Brain microvascular endothelial cell (primary cell): Measurements from ENCODE around the gene FOXK1.
A peak's percentile ranks its signal among the peaks of the same experiment; 100 is the strongest.

Source experiments
- DNase-seq: peaks from one replicate; pipeline ENCODE4 v3.0.0-alpha.2; 2020
- H3K27ac ChIP-seq: fragments of 250-450 bp; sonication (Bioruptor Pico); 2 replicates; pipeline ENCODE4 v1.5.1; 2020; ENCODE audit warnings: mild to moderate bottlenecking, moderate library complexity
- H3K27me3 ChIP-seq: fragments of 250-450 bp; sonication (Bioruptor Pico); replicated peaks from 2 replicates; pipeline ENCODE4 v1.5.1; 2020; ENCODE audit warnings: mild to moderate bottlenecking
- H3K36me3 ChIP-seq: fragments of 250-450 bp; sonication (Bioruptor Pico); replicated peaks from 2 replicates; pipeline ENCODE4 v1.5.1; 2020; ENCODE audit warnings: mild to moderate bottlenecking
- H3K4me3 ChIP-seq: 2 replicates; pipeline ENCODE4 v1.5.1; 2011; ENCODE audit warnings: low read depth, mild to moderate bottlenecking, control low read depth, low read length, moderate library complexity
- in situ Hi-C: cut with HindIII; loops from 2 replicates; pipeline ENCODE4 v1.10.0; 2017; ENCODE audit warnings: low sequenced_read_pairs, low pct_ligation_motif_present
- TF ChIP-seq, protein P1 (sequence below): IDR thresholded peaks from 2 replicates; pipeline ENCODE4 v1.5.1; 2011; ENCODE audit warnings: low read depth, mild to moderate bottlenecking, moderate library complexity, low read length, control low read depth, inconsistent platforms; ENCODE audit errors: missing control alignments

The FOXK1 gene

DNA sequence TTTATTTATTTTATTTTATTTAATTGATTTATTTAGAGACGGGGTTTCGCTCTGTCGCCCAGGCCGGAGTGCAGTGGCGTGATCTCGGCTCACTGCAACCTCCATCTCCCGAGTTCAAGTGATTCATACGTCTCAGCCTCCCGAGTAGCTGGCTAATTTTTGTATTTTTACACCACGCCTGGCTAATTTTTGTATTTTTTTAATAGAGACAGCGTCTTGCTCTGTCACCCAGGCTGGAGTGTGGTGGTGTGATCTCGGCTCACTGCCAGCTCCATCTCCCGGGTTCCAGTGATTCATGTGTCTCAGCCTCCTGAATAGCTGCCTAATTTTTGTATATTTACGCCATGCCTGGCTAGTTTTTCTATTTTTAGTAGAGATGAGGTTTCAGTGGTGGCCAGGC, 127.6 kb downstream of the FOXK1 start:
- Histone ChIP-seq H3K36me3 (no peaks in the 10 kb centered on the region), H3K27ac (no peak overlapping the region), H3K27me3 (no peaks in the 10 kb centered on the region), H3K4me3 (no peak overlapping the region)
- in situ Hi-C loops = no loop called here
- peak; percentile 33 for DNase-seq
- TF ChIP-seq, protein P1, sequence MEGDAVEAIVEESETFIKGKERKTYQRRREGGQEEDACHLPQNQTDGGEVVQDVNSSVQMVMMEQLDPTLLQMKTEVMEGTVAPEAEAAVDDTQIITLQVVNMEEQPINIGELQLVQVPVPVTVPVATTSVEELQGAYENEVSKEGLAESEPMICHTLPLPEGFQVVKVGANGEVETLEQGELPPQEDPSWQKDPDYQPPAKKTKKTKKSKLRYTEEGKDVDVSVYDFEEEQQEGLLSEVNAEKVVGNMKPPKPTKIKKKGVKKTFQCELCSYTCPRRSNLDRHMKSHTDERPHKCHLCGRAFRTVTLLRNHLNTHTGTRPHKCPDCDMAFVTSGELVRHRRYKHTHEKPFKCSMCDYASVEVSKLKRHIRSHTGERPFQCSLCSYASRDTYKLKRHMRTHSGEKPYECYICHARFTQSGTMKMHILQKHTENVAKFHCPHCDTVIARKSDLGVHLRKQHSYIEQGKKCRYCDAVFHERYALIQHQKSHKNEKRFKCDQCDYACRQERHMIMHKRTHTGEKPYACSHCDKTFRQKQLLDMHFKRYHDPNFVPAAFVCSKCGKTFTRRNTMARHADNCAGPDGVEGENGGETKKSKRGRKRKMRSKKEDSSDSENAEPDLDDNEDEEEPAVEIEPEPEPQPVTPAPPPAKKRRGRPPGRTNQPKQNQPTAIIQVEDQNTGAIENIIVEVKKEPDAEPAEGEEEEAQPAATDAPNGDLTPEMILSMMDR = no peak

DNA sequence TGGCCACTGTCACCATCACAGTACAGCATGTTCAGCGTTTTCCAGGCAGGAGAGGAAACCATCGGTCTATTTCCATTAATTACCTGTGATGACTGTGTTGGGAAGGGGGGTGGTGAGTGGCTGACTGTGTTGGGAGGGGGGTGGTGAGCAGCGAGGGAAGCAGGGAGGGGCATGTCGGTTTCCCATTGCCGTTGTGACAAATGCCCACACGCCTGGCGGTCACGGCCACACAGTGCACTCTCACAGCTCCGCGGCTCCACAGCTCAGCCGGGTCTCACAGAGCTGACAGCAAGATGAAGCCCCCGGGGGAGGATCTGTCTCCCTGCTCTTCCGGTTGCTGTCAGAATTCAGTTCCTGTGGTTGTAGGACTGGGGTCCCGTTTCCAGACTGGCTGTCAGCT, 132.3 kb downstream of the FOXK1 start:
- Histone ChIP-seq H3K4me3 (no peak overlapping the region), H3K36me3 (no peaks in the 10 kb centered on the region), H3K27me3 (no peaks in the 10 kb centered on the region), H3K27ac (no peak overlapping the region)
- DNase-seq = no peak
- in situ Hi-C loops = no loop called here
- TF ChIP-seq, protein P1 = no peak

DNA sequence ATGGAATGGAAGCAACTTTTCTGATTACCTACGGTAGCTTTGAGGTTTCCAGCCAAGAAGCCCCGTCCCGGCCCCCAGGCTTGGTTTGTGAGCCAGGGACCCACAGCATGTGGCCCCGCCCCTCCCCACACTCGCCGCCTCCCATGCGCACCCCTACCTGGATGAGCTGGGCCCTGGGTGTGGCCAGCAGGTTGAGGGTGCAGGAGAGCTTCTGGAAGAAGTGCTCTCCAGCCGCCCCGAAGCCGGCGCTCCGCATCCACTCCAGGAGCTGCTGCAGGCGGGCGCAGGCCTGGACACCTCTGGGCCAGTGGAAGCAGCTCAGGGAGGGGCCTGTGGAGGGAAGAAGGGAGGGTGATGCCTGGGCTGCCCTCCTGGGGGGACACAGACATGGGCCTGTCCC, 133.0 kb downstream of the FOXK1 start:
- TF ChIP-seq, protein P1 = no peak
- no peak overlapping the region for H3K4me3 ChIP-seq
- no peaks in the 10 kb centered on the region for H3K36me3 ChIP-seq
- no peak for DNase-seq
- no peaks in the 10 kb centered on the region for H3K27me3 ChIP-seq
- no peak overlapping the region for H3K27ac ChIP-seq
- in situ Hi-C loops = no loop called here

DNA sequence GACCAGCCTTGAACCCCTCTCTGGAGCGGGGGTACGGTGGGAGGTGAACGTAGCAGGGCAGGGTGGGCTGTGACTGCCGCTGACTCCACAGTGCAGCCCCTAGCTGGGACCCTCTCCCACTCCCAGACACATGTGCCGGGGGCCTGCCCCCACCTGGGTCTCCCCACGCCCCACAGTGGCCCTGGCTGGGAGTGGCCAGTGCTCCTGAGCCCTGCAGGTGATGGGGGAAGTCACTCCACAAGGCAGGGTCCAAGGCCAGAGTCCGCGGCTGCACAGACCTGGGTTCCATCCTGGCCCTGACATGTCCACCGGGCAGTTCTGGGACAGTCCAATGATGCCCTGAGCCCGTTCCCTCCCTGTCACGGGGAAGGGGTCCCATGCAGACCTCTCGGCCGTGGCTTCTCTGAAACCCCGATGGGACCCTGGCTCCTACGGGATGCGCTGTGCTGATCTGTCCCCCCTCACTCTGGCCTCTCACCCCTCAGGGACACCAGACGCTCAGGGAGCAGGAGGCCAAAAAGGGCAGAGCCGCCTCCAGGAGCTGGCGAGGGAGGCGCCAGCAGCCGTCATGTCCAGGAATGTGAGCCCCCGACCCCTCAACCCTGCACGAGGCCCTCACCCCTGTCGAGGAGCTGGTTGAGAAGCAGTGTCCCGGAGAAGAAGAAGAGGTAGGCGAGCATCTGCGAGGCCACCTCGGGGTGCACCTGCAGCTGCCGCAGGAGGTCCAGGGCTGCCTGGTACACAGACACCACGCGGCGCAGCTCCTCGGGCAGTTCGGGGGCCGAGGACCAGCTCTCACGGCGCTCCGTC, 133.7 kb downstream of the FOXK1 start:
- no peak overlapping the region for H3K4me3 ChIP-seq
- in situ Hi-C loops = no loop called here
- no peak overlapping the region for H3K27ac ChIP-seq
- TF ChIP-seq, protein P1 = peak; percentile 6
- no peaks in the 10 kb centered on the region for H3K36me3 ChIP-seq
- no peaks in the 10 kb centered on the region for H3K27me3 ChIP-seq
- no peak for DNase-seq

DNA sequence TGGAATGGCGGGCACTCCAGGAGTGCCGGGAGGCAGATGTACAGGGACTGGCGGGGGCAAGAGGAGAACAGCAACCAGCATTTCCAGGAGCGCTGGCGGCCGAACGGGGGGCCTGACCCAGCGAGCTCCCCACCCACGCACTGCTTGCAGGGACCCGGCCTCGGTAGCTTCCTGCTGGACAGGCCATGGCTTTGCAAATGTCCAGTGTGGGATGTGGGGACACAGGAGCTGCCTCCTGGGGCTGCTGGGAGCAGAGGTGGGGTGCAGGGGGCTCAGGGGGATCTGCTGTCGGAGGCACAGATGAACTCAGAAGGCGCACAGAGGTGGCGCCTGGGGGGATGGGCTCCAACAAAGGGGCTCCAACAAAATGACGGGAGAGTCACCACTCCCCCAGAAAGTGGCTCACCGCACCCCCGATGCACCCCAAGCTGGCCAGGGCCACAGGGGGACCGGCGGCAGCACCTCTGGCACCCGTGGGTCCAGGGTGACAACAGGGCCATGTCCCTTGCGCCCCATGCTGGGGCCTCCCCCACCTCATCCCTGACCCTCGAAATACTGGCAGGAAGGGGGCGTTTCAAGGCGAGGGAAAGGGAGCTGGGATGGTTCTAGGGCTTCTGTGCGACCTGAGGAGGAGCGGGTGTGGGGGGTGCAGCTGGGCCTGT, 134.5 kb downstream of the FOXK1 start:
- H3K27me3 ChIP-seq = no peaks in the 10 kb centered on the region
- no peak for DNase-seq
- H3K36me3 ChIP-seq = no peaks in the 10 kb centered on the region
- H3K27ac ChIP-seq = no peak overlapping the region
- H3K4me3 ChIP-seq = no peak overlapping the region
- TF ChIP-seq, protein P1 = no peak
- in situ Hi-C loops = no loop called here
